ENCODE data around the gene ZNF598.
A peak's percentile ranks its signal among the peaks of the same experiment; 100 is the strongest.

ZNF598 gene

DNA sequence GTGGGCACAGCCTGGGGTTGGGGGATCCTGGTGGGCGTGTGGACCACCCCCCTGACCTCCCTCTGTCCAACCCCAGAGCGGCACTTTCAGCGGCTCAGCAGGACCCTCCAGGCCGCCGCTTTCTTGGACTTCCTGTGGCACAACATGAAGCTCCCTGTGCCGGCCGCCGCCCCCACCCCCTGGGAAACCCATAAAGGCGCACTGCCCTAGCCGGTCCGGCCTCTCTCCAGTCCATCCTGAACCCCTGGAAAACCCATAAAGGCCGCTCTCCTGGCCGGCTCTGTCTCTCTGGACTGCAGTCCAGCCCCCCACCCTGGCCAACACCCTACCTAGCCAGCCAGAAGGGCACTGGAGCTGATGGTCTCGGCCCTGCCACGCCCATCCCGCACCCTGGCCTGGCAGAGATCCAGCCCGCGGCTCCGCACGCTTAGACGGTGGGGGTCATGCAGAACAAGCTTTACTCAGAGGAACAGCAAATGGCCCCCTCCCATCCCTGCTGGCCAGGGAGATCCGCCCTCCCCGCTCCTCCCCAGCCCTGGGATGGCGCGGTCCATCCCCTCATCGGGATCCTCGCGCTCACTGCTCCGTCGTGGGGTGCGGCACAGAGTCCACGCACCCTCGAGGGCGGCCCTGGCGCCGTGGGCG, 31.0 kb downstream of the ZNF598 start:
- no peak for TF ChIP-seq FOXM1 (IDR thresholded peaks at IDR 0.05; ENCODE audit: borderline replicate concordance, low read depth)
- peak; percentile 32; the same call in 1 of the 2 replicates for TF ChIP-seq NFIC (IDR thresholded peaks at IDR 0.05)

DNA sequence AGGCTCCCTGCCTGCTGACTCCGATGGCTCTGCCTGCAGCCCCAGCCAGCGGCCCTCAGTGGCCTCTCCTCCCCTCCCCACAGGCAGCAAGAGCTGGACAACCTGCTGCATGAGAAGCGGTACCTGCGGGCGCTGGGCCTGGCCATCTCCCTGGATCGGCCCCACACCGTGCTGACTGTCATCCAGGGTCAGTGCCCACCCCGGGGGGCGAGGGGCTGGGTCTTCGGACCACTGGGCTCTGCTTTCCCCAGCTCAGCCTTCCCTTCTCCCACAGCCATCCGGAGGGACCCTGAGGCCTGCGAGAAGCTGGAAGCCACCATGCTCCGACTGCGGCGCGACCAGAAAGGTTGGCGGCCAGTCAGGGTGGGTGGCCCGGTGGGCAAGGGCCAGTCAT, 31.7 kb downstream of the ZNF598 start:
- TF ChIP-seq NFIC (IDR thresholded peaks at IDR 0.05): no peak
- peak; percentile 64; the same call in 1 of the 2 replicates for TF ChIP-seq ZBTB7A (IDR thresholded peaks at IDR 0.05; ENCODE audit: low read depth)

DNA sequence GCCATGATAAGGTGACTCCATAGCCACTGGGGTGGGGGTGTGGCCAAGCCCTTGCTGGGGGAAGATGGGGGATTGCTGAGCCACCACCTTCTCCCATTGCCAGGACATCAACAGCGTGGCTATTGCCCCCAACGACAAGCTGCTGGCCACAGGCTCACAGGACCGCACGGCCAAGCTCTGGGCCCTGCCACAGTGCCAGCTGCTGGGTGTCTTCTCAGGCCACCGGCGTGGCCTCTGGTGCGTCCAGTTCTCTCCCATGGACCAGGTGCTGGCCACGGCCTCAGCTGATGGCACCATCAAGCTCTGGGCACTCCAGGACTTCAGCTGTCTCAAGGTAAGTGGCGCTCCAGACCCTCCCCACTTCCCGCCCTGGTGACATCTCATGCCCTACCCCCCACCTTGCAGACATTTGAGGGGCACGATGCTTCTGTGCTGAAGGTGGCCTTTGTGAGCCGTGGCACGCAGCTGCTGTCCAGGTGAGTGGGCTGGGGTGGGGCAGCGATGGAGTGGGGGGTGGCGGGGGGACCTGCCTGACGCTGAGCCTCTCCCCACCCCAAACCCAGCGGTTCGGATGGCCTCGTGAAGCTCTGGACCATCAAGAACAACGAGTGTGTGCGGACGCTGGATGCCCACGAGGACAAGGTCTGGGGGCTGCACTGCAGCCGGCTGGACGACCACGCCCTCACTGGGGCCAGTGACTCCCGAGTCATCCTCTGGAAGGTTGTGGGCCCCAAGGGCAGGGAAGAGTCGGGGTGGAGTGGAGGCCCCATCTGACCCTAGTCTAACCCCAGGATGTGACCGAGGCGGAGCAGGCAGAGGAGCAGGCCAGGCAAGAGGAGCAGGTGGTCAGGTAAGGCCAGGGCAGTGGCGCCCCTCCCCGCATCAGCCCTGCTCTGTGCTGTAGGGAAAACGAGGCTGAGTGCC, 32.4 kb downstream of the ZNF598 start:
- no peak for TF ChIP-seq CEBPB (IDR thresholded peaks at IDR 0.05)
- TF ChIP-seq NFIC (IDR thresholded peaks at IDR 0.05): no peak
- TF ChIP-seq, protein P1, sequence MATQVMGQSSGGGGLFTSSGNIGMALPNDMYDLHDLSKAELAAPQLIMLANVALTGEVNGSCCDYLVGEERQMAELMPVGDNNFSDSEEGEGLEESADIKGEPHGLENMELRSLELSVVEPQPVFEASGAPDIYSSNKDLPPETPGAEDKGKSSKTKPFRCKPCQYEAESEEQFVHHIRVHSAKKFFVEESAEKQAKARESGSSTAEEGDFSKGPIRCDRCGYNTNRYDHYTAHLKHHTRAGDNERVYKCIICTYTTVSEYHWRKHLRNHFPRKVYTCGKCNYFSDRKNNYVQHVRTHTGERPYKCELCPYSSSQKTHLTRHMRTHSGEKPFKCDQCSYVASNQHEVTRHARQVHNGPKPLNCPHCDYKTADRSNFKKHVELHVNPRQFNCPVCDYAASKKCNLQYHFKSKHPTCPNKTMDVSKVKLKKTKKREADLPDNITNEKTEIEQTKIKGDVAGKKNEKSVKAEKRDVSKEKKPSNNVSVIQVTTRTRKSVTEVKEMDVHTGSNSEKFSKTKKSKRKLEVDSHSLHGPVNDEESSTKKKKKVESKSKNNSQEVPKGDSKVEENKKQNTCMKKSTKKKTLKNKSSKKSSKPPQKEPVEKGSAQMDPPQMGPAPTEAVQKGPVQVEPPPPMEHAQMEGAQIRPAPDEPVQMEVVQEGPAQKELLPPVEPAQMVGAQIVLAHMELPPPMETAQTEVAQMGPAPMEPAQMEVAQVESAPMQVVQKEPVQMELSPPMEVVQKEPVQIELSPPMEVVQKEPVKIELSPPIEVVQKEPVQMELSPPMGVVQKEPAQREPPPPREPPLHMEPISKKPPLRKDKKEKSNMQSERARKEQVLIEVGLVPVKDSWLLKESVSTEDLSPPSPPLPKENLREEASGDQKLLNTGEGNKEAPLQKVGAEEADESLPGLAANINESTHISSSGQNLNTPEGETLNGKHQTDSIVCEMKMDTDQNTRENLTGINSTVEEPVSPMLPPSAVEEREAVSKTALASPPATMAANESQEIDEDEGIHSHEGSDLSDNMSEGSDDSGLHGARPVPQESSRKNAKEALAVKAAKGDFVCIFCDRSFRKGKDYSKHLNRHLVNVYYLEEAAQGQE (IDR thresholded peaks at IDR 0.05; ENCODE audit: low read depth): no peak
- TF ChIP-seq RAD21 (IDR thresholded peaks at IDR 0.05; ENCODE audit: low read depth): no peak
- TF ChIP-seq, protein P2, sequence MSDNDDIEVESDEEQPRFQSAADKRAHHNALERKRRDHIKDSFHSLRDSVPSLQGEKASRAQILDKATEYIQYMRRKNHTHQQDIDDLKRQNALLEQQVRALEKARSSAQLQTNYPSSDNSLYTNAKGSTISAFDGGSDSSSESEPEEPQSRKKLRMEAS (IDR thresholded peaks at IDR 0.05): no peak
- no peak for TF ChIP-seq FOXM1 (IDR thresholded peaks at IDR 0.05; ENCODE audit: borderline replicate concordance, low read depth)

DNA sequence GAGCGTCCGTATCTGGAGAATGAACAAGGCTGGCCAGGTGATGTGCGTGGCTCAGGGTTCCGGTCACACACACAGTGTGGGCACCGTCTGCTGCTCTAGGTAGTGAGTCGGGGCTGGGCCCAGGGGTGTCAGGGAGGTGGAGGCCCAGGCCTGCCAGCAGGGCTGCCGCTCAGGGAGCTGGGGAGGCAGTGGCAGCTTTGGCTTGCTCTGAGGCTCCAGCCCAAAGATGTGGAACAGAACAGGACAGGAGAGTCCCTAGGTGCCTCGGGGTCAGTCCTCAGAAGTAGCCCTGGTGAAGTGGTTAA, 33.5 kb downstream of the ZNF598 start:
- TF ChIP-seq FOXM1 (IDR thresholded peaks at IDR 0.05; ENCODE audit: borderline replicate concordance, low read depth) (no peak), TCF12 (IDR thresholded peaks at IDR 0.05; ENCODE audit: low read depth) (no peak), RAD21 (IDR thresholded peaks at IDR 0.05; ENCODE audit: low read depth) (no peak), ZBTB7A (IDR thresholded peaks at IDR 0.05; ENCODE audit: low read depth) (no peak), EP300 (IDR thresholded peaks at IDR 0.05; ENCODE audit: borderline replicate concordance) (no peak), TAF1 (IDR thresholded peaks at IDR 0.05; ENCODE audit: low read depth) (no peak), YY1 (IDR thresholded peaks at IDR 0.05; ENCODE audit: low read depth) (no peak), EGR1 (IDR thresholded peaks at IDR 0.05) (no peak)
- TF ChIP-seq, protein P3, sequence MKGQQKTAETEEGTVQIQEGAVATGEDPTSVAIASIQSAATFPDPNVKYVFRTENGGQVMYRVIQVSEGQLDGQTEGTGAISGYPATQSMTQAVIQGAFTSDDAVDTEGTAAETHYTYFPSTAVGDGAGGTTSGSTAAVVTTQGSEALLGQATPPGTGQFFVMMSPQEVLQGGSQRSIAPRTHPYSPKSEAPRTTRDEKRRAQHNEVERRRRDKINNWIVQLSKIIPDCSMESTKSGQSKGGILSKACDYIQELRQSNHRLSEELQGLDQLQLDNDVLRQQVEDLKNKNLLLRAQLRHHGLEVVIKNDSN (IDR thresholded peaks at IDR 0.05): no peak
- TF ChIP-seq, protein P1 (IDR thresholded peaks at IDR 0.05; ENCODE audit: low read depth): no peak

DNA sequence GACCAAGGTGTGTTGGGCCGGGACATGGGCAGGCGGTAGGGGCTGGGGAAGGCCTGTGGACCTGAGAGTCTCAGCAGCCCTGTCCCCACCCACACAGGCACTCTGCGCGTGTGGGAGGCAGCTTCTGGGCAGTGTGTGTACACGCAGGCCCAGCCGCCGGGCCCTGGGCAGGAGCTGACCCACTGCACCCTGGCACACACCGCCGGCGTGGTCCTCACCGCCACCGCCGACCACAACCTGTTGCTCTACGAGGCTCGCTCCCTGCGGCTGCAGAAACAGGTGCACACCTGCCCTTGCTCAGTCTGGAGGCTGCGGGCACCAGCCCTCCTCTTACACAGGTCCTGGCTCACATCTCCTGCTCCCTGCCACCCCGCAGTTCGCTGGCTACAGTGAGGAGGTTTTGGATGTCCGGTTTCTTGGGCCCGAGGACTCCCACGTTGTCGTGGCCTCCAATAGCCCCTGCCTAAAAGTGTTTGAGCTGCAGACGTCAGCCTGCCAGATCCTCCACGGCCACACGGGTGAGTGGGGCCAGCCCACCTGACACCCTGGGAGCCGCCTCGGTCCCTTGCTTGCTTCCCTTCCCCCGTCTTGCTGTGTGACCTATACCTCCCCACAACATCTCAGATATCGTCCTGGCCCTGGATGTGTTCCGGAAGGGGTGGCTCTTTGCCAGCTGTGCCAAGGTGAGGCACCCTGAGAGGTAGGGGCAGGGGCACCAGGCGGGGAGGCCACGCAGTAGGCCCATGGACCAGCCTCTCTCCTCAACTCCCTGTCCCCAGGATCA, 34.0 kb downstream of the ZNF598 start:
- no peak for TF ChIP-seq RAD21 (IDR thresholded peaks at IDR 0.05; ENCODE audit: low read depth)
- TF ChIP-seq, protein P1 (IDR thresholded peaks at IDR 0.05; ENCODE audit: low read depth): no peak
- no peak for TF ChIP-seq TAF1 (IDR thresholded peaks at IDR 0.05; ENCODE audit: low read depth)
- no peak for TF ChIP-seq EP300 (IDR thresholded peaks at IDR 0.05; ENCODE audit: borderline replicate concordance)
- no peak for TF ChIP-seq NFIC (IDR thresholded peaks at IDR 0.05)
- no peak for TF ChIP-seq TEAD4 (IDR thresholded peaks at IDR 0.05)
- TF ChIP-seq ZBTB7A (IDR thresholded peaks at IDR 0.05; ENCODE audit: low read depth): no peak
- no peak for TF ChIP-seq CREB1 (IDR thresholded peaks at IDR 0.05; ENCODE audit: low read depth)
- no peak for TF ChIP-seq YY1 (IDR thresholded peaks at IDR 0.05; ENCODE audit: low read depth)
- TF ChIP-seq, protein P2 (IDR thresholded peaks at IDR 0.05): no peak
- no peak for TF ChIP-seq CEBPB (IDR thresholded peaks at IDR 0.05)
- no peak for TF ChIP-seq TCF12 (IDR thresholded peaks at IDR 0.05; ENCODE audit: low read depth)
- no peak for TF ChIP-seq FOXM1 (IDR thresholded peaks at IDR 0.05; ENCODE audit: borderline replicate concordance, low read depth)
